ENCODE measurements around the gene EEPD1. TPM values are rescaled to one million over a fixed set of nuclear protein-coding genes. Genes with fewer than 3 reads are reported as not detected.

The EEPD1 gene
- total and polyA plus RNA-seq, 3 donors from 2014 or later: 10.2 to 11.8 (median 10.9) TPM

- Histone ChIP-seq H3K4me1 (peaks cover 10% of the 10 kb centered on the region), H3K36me3 (ENCODE audit: low read depth, missing control alignments) (no peaks in the 10 kb centered on the region), H3K27me3 (no peaks in the 10 kb centered on the region), H3K9me3 (no peaks in the 10 kb centered on the region), H3K27ac (peak overlapping the region; percentile 6 to 65), H3K4me3 (no peak overlapping the region)
- intact Hi-C loops (cut with DNase I; ENCODE audit: low total_unique reads): no loop called here
- no peak for TF ChIP-seq POLR2A (IDR thresholded peaks at IDR 0.05)
- TF ChIP-seq CTCF (IDR thresholded peaks at IDR 0.05): no peak
- no peak for DNase-seq
- 39 to 61% methylated on average over 12 to 13 of the region's 13 CpGs for WGBS, 2 donors
These were observed 30.0 kb downstream of the EEPD1 start for GRCh38 chr7:36182854-36183604.

- no peak for TF ChIP-seq CTCF (IDR thresholded peaks at IDR 0.05)
- TF ChIP-seq POLR2A (IDR thresholded peaks at IDR 0.05): no peak
- no peaks in the 10 kb centered on the region for H3K36me3 ChIP-seq (ENCODE audit: low read depth, missing control alignments)
- H3K27ac ChIP-seq: no peak overlapping the region
- WGBS, 2 donors: 73 to 96% methylated on average over 2 of the region's 2 CpGs
- H3K4me1 ChIP-seq: peaks cover 10% of the 10 kb centered on the region
- H3K27me3 ChIP-seq: no peaks in the 10 kb centered on the region
- H3K4me3 ChIP-seq: no peak overlapping the region
- no peaks in the 10 kb centered on the region for H3K9me3 ChIP-seq
- intact Hi-C loops (cut with DNase I; ENCODE audit: low total_unique reads): no loop called here
- DNase-seq: no peak
These were observed 32.0 kb downstream of the EEPD1 start for GRCh38 chr7:36185092-36185491.

GRCh38 chr7:36185756-36186155 is 32.7 kb downstream of the EEPD1 start:
- intact Hi-C loops (cut with DNase I; ENCODE audit: low total_unique reads): no loop called here
- H3K27me3 ChIP-seq: no peaks in the 10 kb centered on the region
- no peak for TF ChIP-seq CTCF (IDR thresholded peaks at IDR 0.05)
- TF ChIP-seq POLR2A (IDR thresholded peaks at IDR 0.05): no peak
- no peak overlapping the region for H3K4me3 ChIP-seq
- DNase-seq: no peak
- H3K36me3 ChIP-seq (ENCODE audit: low read depth, missing control alignments): no peaks in the 10 kb centered on the region
- H3K27ac ChIP-seq: no peak overlapping the region
- H3K4me1 ChIP-seq: peaks cover 10% of the 10 kb centered on the region
- WGBS, 2 donors: 92 to 97% methylated on average over 7 of the region's 7 CpGs
- H3K9me3 ChIP-seq: no peaks in the 10 kb centered on the region

- no peak overlapping the region for H3K27ac ChIP-seq
- no peaks in the 10 kb centered on the region for H3K27me3 ChIP-seq
- H3K9me3 ChIP-seq: no peaks in the 10 kb centered on the region
- TF ChIP-seq POLR2A (IDR thresholded peaks at IDR 0.05): no peak
- no peak for TF ChIP-seq CTCF (IDR thresholded peaks at IDR 0.05)
- H3K4me3 ChIP-seq: no peak overlapping the region
- intact Hi-C loops (cut with DNase I; ENCODE audit: low total_unique reads): no loop called here
- H3K36me3 ChIP-seq (ENCODE audit: low read depth, missing control alignments): no peaks in the 10 kb centered on the region
- whole genome bisulfite sequencing, 2 donors: 71 to 76% methylated on average over 6 of the region's 6 CpGs
- DNase-seq: no peak
- peaks cover 15% of the 10 kb centered on the region for H3K4me1 ChIP-seq
These were observed 33.5 kb downstream of the EEPD1 start for GRCh38 chr7:36186359-36187121.
